SK-N-SH (cell line): ENCODE results near the gene SMIM21. TPM values are rescaled to one million over a fixed set of nuclear protein-coding genes. Genes with fewer than 3 reads are reported as not detected.

Source experiments
- CTCF ChIA-PET: fragments of 300-600, 350-600 bp; formaldehyde crosslinking; extraction: SDS; loops from one replicate; lab custom pipeline; 2021; lab: Yijun Ruan, JAX
- POLR2A ChIA-PET: fragments of 350-600 bp; sonication (Branson Sonifier 250); formaldehyde crosslinking; extraction: SDS; loops from one replicate; lab custom pipeline; 2020; ENCODE audit warnings: antibody characterized with exemption, inconsistent platforms; lab: Yijun Ruan, JAX
- DNase-seq: peaks from one replicate; pipeline ENCODE4 v3.0.0; 2012
- H2AFZ ChIP-seq: fragments of 200-600 bp; sonication (generic); 2 replicates; pipeline ENCODE4 v1.8.1; 2016; ENCODE audit warnings: antibody characterized with exemption, mild to moderate bottlenecking, low read depth
- H3F3A ChIP-seq: fragments of 200-600 bp; sonication (generic); replicated peaks from 2 replicates; pipeline ENCODE3; 2016; ENCODE audit warnings: antibody characterized with exemption, mild to moderate bottlenecking; ENCODE audit not compliant: insufficient read depth
- H3K27ac ChIP-seq, 2 experiments: fragments of 200-500 bp in 1 of 2; fragments of 200-600 bp in 1 of 2; sonication (Bioruptor generic) in 1 of 2; sonication (generic), shearing (Covaris generic) in 1 of 2; 2 replicates each; pipeline versions ENCODE4 v1.5.1 to v1.6.1; 2014 to 2016; ENCODE audit warnings: low read depth in 2 of 2, inconsistent platforms in 1 of 2, low read length in 1 of 2, mild to moderate bottlenecking in 1 of 2, mixed read lengths in 1 of 2
- H3K27me3 ChIP-seq: fragments of 200-600 bp; sonication (generic), shearing (Covaris generic); 2 replicates; pipeline ENCODE4 v1.6.1; 2016; ENCODE audit warnings: mixed run types; ENCODE audit not compliant: insufficient read depth
- H3K36me3 ChIP-seq, 2 experiments: fragments of 200-500 bp in 1 of 2; fragments of 200-600 bp in 1 of 2; sonication (Bioruptor generic) in 1 of 2; sonication (generic) in 1 of 2; replicated peaks in 1 of 2; 2 replicates each; pipeline versions ENCODE3 to v1.5.1; 2014 to 2016; ENCODE audit warnings: low read length in 1 of 2, mild to moderate bottlenecking in 1 of 2; ENCODE audit not compliant: insufficient read depth in 2 of 2, control insufficient read depth in 1 of 2
- H3K4me1 ChIP-seq, 2 experiments: fragments of 200-500 bp in 1 of 2; fragments of 200-600 bp in 1 of 2; sonication (Bioruptor generic) in 1 of 2; sonication (generic), shearing (Covaris generic) in 1 of 2; 2 replicates each; pipeline versions ENCODE4 v1.5.1 to v1.6.1; 2014 to 2016; ENCODE audit warnings: low read depth in 1 of 2, low read length in 1 of 2, mixed run types in 1 of 2; ENCODE audit not compliant: insufficient read depth in 2 of 2, control insufficient read depth in 1 of 2
- H3K4me2 ChIP-seq: fragments of 200-600 bp; sonication (generic), shearing (Covaris generic); 2 replicates; pipeline ENCODE4 v1.6.1; 2017; ENCODE audit warnings: mixed run types
- H3K4me3 ChIP-seq, 2 experiments: fragments of 200-500 bp in 1 of 2; fragments of 200-600 bp in 1 of 2; sonication (Bioruptor generic) in 1 of 2; sonication (generic), shearing (Covaris generic) in 1 of 2; 2 replicates each; pipeline versions ENCODE4 v1.5.1 to v1.8.1; 2014 to 2016; ENCODE audit warnings: low read depth in 2 of 2, inconsistent platforms in 1 of 2, low read length in 1 of 2, mild to moderate bottlenecking in 1 of 2, mixed read lengths in 1 of 2, moderate library complexity in 1 of 2
- H3K79me2 ChIP-seq: fragments of 200-600 bp; sonication (generic); 2 replicates; pipeline ENCODE4 v1.8.1; 2017; ENCODE audit warnings: mild to moderate bottlenecking; ENCODE audit not compliant: insufficient read depth
- H3K9ac ChIP-seq: fragments of 200-600 bp; sonication (generic); 2 replicates; pipeline ENCODE4 v1.6.1; 2017; ENCODE audit warnings: mixed run types
- H3K9me2 ChIP-seq: fragments of 200-600 bp; sonication (generic); 2 replicates; pipeline ENCODE4 v1.6.1; 2017; ENCODE audit warnings: mixed run types
- H3K9me3 ChIP-seq: fragments of 200-600 bp; sonication (generic); 2 replicates; pipeline ENCODE4 v1.6.1; 2017; ENCODE audit warnings: mixed run types, mild to moderate bottlenecking, moderate library complexity
- H4K20me1 ChIP-seq: fragments of 200-600 bp; sonication (generic); 2 replicates; pipeline ENCODE4 v1.6.1; 2017; ENCODE audit warnings: mild to moderate bottlenecking, mixed run types; ENCODE audit not compliant: insufficient read depth
- ELF1 ChIP-seq: IDR thresholded peaks from 2 replicates; pipeline ENCODE4 v1.4.0; 2012
- EZH2phosphoT487 ChIP-seq: fragments of 200-600 bp; sonication (generic); IDR thresholded peaks from 2 replicates; pipeline ENCODE4 v1.6.1; 2017; ENCODE audit warnings: low read depth, mixed run types, mild to moderate bottlenecking, antibody characterized with exemption, moderate library complexity, borderline replicate concordance
- FOSL2 ChIP-seq: IDR thresholded peaks from 2 replicates; pipeline ENCODE4 v1.4.0; 2012; ENCODE audit warnings: low read depth, mild to moderate bottlenecking, moderate library complexity, borderline replicate concordance
- FOXJ3 ChIP-seq: sonication (generic); formaldehyde crosslinking; IDR thresholded peaks from 2 replicates; pipeline ENCODE4 v1.5.1; 2020; ENCODE audit warnings: mild to moderate bottlenecking, missing genetic modification reagents
- FOXM1 ChIP-seq: IDR thresholded peaks from 2 replicates; pipeline ENCODE4 v1.4.0; 2012; ENCODE audit warnings: low read depth, mild to moderate bottlenecking
- GABPA ChIP-seq: IDR thresholded peaks from 2 replicates; pipeline ENCODE4 v1.4.0; 2012; ENCODE audit warnings: low read depth, mild to moderate bottlenecking
- GATA2 ChIP-seq: sonication (generic); formaldehyde crosslinking; IDR thresholded peaks from 2 replicates; pipeline ENCODE4 v1.5.0; 2020; ENCODE audit warnings: mild to moderate bottlenecking, missing genetic modification reagents
- MEF2A ChIP-seq: IDR thresholded peaks from 2 replicates; pipeline ENCODE4 v1.4.0; 2012; ENCODE audit warnings: low read depth, borderline replicate concordance
- NFIC ChIP-seq: IDR thresholded peaks from 2 replicates; pipeline ENCODE4 v1.4.0; 2012; ENCODE audit warnings: borderline replicate concordance
- NRF1 ChIP-seq: IDR thresholded peaks from 2 replicates; pipeline ENCODE4 v1.6.1; 2012; ENCODE audit warnings: low read depth, mild to moderate bottlenecking, low read length
- POLR2AphosphoS5 ChIP-seq: IDR thresholded peaks from 2 replicates; pipeline ENCODE4 v1.6.1; 2012; ENCODE audit warnings: low read depth, low read length
- RAD21 ChIP-seq: IDR thresholded peaks from 2 replicates; pipeline ENCODE4 v1.6.1; 2012; ENCODE audit warnings: mild to moderate bottlenecking, low read length
- RCOR1 ChIP-seq: fragments of 150-350 bp; IDR thresholded peaks from 2 replicates; pipeline ENCODE4 v1.6.1; 2017; ENCODE audit warnings: antibody characterized with exemption, low read length
- RFX5 ChIP-seq: IDR thresholded peaks from 2 replicates; pipeline ENCODE4 v1.6.1; 2012; ENCODE audit warnings: mild to moderate bottlenecking, improper control_type of control experiment, low read length
- RXRA ChIP-seq: IDR thresholded peaks from 2 replicates; pipeline ENCODE4 v1.4.0; 2012; ENCODE audit warnings: low read depth, mild to moderate bottlenecking, borderline replicate concordance
- TCF12 ChIP-seq: IDR thresholded peaks from 2 replicates; pipeline ENCODE4 v1.4.0; 2012
- TEAD4 ChIP-seq: IDR thresholded peaks from 2 replicates; pipeline ENCODE4 v1.4.0; 2012; ENCODE audit warnings: mild to moderate bottlenecking, borderline replicate concordance; ENCODE audit not compliant: insufficient read depth
- YY1 ChIP-seq: IDR thresholded peaks from 2 replicates; pipeline ENCODE4 v1.4.0; 2012; ENCODE audit warnings: low read depth, mild to moderate bottlenecking
- WGBS: methylation state at CpG from one replicate; pipeline ENCODE4 v1.1.6; 2017; ENCODE audit warnings: low lambda C conversion rate; 5-methylcytosine and 5-hydroxymethylcytosine counted together
- polyA plus RNA-seq, 3 experiments: library from polyadenylated mRNA; depleted of rRNA; stranded (reverse); fragments of >200 nt; gene quantifications; 2 replicates each; pipeline ENCODE4 v1.2.3, GENCODE V29; 2012
- TF ChIP-seq, protein P1 (sequence below): fragments of 200-600 bp; sonication (generic); IDR thresholded peaks from 2 replicates; pipeline ENCODE4 v1.6.1; 2017; ENCODE audit warnings: antibody characterized with exemption, mild to moderate bottlenecking, moderate library complexity
- TF ChIP-seq, protein P2 (sequence below): IDR thresholded peaks from 2 replicates; pipeline ENCODE4 v1.4.0; 2012; ENCODE audit warnings: low read depth, borderline replicate concordance
- TF ChIP-seq, protein P3 (sequence below): IDR thresholded peaks from 2 replicates; pipeline ENCODE4 v1.4.0; 2012; ENCODE audit warnings: low read depth
- TF ChIP-seq, protein P4 (sequence below): fragments of 150-350 bp; IDR thresholded peaks from 2 replicates; pipeline ENCODE4 v1.6.1; 2017; ENCODE audit warnings: antibody characterized with exemption, low read length, low read depth, borderline replicate concordance

Gene SMIM21
- polyA plus RNA-seq, 1 of the 3 experiments (the other 2 are of a cell fraction) = not detected

DNA sequence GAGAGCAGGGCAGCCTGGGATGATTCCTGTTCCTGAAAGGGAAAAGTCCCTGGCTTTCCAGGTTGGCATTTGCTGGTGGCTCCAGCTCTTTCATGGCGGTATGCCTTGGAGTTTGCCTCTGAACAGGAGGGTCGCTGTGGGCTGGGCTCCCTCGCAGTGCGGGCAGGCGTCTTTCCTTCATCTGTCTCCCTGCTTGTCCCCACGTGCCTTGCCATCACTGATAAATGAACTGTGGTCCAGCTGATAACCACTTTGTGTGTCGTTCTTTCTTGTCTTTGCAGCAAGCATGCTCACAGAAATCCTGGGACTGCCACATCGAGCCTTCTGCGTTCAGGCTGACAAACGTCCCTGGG is 35.3 kb downstream of the SMIM21 start (continued):
- TF ChIP-seq FOSL2 = no peak

DNA sequence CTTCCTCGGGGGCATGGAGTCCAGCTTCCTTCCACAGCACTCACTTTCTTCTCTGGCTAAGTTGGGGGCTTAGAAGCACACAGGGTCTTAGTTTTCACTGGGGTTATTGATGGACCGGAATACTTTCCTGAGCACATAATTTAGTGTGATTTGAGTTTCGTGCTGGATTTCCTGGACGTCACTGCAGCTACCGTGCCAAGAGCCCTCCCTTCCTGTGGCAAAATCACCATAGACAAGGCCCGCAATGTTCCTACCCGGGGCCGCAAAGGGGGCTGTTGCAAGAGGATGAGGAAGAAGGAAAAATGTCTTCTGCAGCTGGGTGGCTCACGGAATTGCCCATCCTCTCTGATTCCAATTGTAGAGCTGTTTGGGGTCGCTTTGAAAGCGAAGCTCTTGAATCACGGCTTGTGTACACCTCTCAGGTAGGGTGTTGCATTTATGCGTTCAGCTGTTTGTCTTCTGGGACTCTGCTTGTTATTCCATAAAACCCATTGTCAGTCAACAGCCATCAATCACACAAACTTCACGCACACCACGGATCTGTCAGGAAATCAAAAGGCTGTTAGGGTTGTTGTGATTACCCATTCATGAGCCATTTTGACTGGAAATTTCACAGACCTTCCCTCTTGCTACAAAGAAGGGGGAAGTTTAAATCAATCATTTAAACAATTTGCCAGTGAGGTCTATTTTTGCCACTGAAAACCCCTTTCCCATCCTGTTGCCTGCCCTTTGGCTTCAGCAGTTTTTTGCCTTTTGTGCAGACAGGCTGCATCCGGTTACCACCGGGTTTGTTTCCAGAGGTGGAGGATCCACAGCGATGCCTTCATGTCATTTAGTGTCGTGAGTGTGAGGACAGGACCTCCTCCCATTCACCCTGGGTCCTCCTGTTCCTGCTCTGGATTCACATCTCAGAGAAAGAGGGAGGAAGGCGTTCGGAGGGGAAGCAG is 36.0 kb downstream of the SMIM21 start:
- Histone ChIP-seq H3K9ac (no peak overlapping the region), H3K4me1 (no peaks in the 10 kb centered on the region)
- TF ChIP-seq POLR2AphosphoS5 (no peak), RXRA (no peak), MEF2A (no peak), TCF12 (no peak), ELF1 (no peak), NFIC (no peak), EZH2phosphoT487 (no peak), FOXJ3 (CRISPR knock-in tag) (no peak), GABPA (no peak)
- TF ChIP-seq, protein P1, sequence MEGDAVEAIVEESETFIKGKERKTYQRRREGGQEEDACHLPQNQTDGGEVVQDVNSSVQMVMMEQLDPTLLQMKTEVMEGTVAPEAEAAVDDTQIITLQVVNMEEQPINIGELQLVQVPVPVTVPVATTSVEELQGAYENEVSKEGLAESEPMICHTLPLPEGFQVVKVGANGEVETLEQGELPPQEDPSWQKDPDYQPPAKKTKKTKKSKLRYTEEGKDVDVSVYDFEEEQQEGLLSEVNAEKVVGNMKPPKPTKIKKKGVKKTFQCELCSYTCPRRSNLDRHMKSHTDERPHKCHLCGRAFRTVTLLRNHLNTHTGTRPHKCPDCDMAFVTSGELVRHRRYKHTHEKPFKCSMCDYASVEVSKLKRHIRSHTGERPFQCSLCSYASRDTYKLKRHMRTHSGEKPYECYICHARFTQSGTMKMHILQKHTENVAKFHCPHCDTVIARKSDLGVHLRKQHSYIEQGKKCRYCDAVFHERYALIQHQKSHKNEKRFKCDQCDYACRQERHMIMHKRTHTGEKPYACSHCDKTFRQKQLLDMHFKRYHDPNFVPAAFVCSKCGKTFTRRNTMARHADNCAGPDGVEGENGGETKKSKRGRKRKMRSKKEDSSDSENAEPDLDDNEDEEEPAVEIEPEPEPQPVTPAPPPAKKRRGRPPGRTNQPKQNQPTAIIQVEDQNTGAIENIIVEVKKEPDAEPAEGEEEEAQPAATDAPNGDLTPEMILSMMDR = no peak
- TF ChIP-seq, all 33 proteins: peak for 0
- ChIA-PET CTCF (no interaction called here), POLR2A (no interaction called here)
- Histone ChIP-seq H3K4me2 (no peak overlapping the region), H3K79me2 (no peaks in the 10 kb centered on the region), H2AFZ (no peak overlapping the region), H3K9me2 (no peaks in the 10 kb centered on the region), H4K20me1 (no peaks in the 10 kb centered on the region), H3F3A (no peaks in the 10 kb centered on the region), H3K9me3 (no peaks in the 10 kb centered on the region), H3K27ac (no peak overlapping the region), H3K36me3 (no peaks in the 10 kb centered on the region), H3K4me3 (no peak overlapping the region), H3K27me3 (no peaks in the 10 kb centered on the region)
- 61% methylated on average over 21 of the region's 21 CpGs for WGBS
- DNase-seq = no peak

DNA sequence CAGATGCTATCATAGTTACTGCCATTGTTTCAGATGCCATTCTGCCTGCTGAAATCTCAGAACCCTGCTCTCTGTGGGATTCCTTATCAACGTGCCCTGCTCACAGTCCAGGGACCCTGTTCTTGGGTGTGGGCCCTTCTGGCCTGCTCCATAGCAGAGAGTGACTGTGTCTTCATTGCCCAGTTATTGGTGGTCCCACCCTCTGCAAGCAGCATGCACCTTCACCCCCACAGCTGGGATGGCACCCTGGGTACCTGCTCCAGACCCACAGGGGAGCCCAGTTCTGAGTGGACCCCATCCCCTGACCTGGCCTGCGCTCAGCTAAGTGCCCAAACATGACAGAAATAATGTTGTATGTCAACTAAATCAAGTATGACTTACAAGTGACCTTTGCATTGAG is 36.6 kb downstream of the SMIM21 start:
- no peaks in the 10 kb centered on the region for H3K79me2 ChIP-seq
- no peak for DNase-seq
- ChIA-PET POLR2A (no interaction called here), CTCF (no interaction called here)
- no peak overlapping the region for H3K27ac ChIP-seq
- H3K36me3 ChIP-seq = no peaks in the 10 kb centered on the region
- H3K4me3 ChIP-seq = no peak overlapping the region
- no peaks in the 10 kb centered on the region for H3K4me1 ChIP-seq
- no peak overlapping the region for H3K9ac ChIP-seq
- H3F3A ChIP-seq = no peaks in the 10 kb centered on the region
- no peak overlapping the region for H3K4me2 ChIP-seq
- 21% methylated on average over 2 of the region's 2 CpGs for WGBS
- no peaks in the 10 kb centered on the region for H3K27me3 ChIP-seq
- no peak overlapping the region for H2AFZ ChIP-seq
- no peaks in the 10 kb centered on the region for H3K9me3 ChIP-seq
- no peaks in the 10 kb centered on the region for H3K9me2 ChIP-seq
- no peaks in the 10 kb centered on the region for H4K20me1 ChIP-seq
- TF ChIP-seq YY1 = no peak
- TF ChIP-seq, protein P2, sequence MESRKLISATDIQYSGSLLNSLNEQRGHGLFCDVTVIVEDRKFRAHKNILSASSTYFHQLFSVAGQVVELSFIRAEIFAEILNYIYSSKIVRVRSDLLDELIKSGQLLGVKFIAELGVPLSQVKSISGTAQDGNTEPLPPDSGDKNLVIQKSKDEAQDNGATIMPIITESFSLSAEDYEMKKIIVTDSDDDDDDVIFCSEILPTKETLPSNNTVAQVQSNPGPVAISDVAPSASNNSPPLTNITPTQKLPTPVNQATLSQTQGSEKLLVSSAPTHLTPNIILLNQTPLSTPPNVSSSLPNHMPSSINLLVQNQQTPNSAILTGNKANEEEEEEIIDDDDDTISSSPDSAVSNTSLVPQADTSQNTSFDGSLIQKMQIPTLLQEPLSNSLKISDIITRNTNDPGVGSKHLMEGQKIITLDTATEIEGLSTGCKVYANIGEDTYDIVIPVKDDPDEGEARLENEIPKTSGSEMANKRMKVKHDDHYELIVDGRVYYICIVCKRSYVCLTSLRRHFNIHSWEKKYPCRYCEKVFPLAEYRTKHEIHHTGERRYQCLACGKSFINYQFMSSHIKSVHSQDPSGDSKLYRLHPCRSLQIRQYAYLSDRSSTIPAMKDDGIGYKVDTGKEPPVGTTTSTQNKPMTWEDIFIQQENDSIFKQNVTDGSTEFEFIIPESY = no peak
- no peak for TF ChIP-seq NFIC
- TF ChIP-seq, protein P3, sequence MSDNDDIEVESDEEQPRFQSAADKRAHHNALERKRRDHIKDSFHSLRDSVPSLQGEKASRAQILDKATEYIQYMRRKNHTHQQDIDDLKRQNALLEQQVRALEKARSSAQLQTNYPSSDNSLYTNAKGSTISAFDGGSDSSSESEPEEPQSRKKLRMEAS = no peak
- no peak for TF ChIP-seq FOXM1
- no peak for TF ChIP-seq MEF2A
- TF ChIP-seq POLR2AphosphoS5 = no peak
- TF ChIP-seq, protein P4, sequence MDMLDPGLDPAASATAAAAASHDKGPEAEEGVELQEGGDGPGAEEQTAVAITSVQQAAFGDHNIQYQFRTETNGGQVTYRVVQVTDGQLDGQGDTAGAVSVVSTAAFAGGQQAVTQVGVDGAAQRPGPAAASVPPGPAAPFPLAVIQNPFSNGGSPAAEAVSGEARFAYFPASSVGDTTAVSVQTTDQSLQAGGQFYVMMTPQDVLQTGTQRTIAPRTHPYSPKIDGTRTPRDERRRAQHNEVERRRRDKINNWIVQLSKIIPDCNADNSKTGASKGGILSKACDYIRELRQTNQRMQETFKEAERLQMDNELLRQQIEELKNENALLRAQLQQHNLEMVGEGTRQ = no peak
- TF ChIP-seq GABPA = no peak
- TF ChIP-seq RXRA = no peak
- TF ChIP-seq RAD21 = no peak
- TF ChIP-seq RFX5 = no peak
- TF ChIP-seq FOXJ3 (CRISPR knock-in tag) = no peak
- TF ChIP-seq TEAD4 = no peak
- no peak for TF ChIP-seq GATA2 (CRISPR knock-in tag)
- TF ChIP-seq NRF1 = no peak
- no peak for TF ChIP-seq RCOR1
